ENCODE data around the gene TTLL12. TPM values are rescaled to one million over a fixed set of nuclear protein-coding genes. Genes with fewer than 3 reads are reported as not detected.

TTLL12 gene
- polyA plus RNA-seq, 1 donor (not counting 4 experiments of a cell fraction or from before 2014, with no cell fraction given), result 22.1 TPM

DNA sequence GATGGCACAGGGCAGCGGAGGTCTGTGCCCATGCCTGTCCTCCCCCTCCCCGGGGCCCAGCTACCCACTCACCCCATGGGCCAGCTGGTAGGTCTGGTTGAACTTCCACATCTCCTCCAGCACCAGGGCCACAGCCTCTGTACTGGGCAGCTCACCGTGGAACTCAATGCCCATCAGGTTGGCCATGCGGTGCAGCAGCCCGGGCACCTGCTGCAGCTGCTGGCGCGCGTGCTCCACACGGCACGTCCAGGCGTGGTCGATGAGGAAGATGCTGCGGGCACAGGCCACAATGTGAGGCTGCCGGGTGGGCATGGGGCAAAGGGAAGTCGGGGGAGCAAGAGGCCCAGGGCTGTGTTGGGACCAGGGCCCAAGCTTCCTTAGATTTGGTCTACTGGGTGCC, 6.3 kb downstream of the TTLL12 start:
- no peaks in the 10 kb centered on the region for H3K27me3 ChIP-seq (ENCODE audit: control insufficient read depth, extremely low read depth, insufficient read depth, low read length)
- TF ChIP-seq, protein P1, sequence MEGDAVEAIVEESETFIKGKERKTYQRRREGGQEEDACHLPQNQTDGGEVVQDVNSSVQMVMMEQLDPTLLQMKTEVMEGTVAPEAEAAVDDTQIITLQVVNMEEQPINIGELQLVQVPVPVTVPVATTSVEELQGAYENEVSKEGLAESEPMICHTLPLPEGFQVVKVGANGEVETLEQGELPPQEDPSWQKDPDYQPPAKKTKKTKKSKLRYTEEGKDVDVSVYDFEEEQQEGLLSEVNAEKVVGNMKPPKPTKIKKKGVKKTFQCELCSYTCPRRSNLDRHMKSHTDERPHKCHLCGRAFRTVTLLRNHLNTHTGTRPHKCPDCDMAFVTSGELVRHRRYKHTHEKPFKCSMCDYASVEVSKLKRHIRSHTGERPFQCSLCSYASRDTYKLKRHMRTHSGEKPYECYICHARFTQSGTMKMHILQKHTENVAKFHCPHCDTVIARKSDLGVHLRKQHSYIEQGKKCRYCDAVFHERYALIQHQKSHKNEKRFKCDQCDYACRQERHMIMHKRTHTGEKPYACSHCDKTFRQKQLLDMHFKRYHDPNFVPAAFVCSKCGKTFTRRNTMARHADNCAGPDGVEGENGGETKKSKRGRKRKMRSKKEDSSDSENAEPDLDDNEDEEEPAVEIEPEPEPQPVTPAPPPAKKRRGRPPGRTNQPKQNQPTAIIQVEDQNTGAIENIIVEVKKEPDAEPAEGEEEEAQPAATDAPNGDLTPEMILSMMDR (optimal IDR thresholded peaks at IDR 0.05 in 1 of 3, IDR thresholded peaks at IDR 0.05 in 1 of 3, conservative IDR thresholded peaks at IDR 0.05 in 1 of 3; ENCODE audit: extremely low read depth in 1 of 3, insufficient read depth in 2 of 3, low read length in 3 of 3), result no peak
- TF ChIP-seq EZH2 (IDR thresholded peaks at IDR 0.05; ENCODE audit: low read length), result no peak
- H3K36me3 ChIP-seq (ENCODE audit: control insufficient read depth in 2 of 2, extremely low read depth in 1 of 2, insufficient read depth in 2 of 2, low read length in 2 of 2), result peaks cover 25 to 33% of the 10 kb centered on the region in 2 experiments
- H3K9ac ChIP-seq (ENCODE audit: control insufficient read depth, extremely low read depth, insufficient read depth, low read length), result no peak overlapping the region
- peaks cover 3% of the 10 kb centered on the region for H3K9me1 ChIP-seq (ENCODE audit: control insufficient read depth, extremely low read depth, insufficient read depth, low read length)
- H3K27ac ChIP-seq (ENCODE audit: control insufficient read depth, insufficient read depth, low read length), result no peak overlapping the region
- no peaks in the 10 kb centered on the region for H3K9me3 ChIP-seq (ENCODE audit: control insufficient read depth, low read depth, low read length)
- FAIRE-seq (no peak), DNase-seq (ENCODE audit: low read depth, low spot score) (no peak)
- H2AFZ ChIP-seq (ENCODE audit: control insufficient read depth, low read length), result no peak overlapping the region
- dilution Hi-C loops (cut with MboI; ENCODE audit: extremely low pct_ligation_motif_present, low sequenced_read_pairs), result no loop called here
- peaks cover 23% of the 10 kb centered on the region for H3K79me2 ChIP-seq (ENCODE audit: control insufficient read depth, insufficient read depth, low read length)
- H4K20me1 ChIP-seq (ENCODE audit: control insufficient read depth, extremely low read depth, insufficient read depth, low read length), result peaks cover 11% of the 10 kb centered on the region
- no peak overlapping the region for H3K4me2 ChIP-seq (ENCODE audit: control insufficient read depth, extremely low read depth, insufficient read depth, low read depth, low read length)
- peaks cover 19% of the 10 kb centered on the region for H3K4me1 ChIP-seq (ENCODE audit: control insufficient read depth, extremely low read depth, insufficient read depth, low read length)
- H3K4me3 ChIP-seq (ENCODE audit: control insufficient read depth in 2 of 3, extremely low read depth in 1 of 3, insufficient read depth in 2 of 3, low read depth in 1 of 3, low read length in 3 of 3), result no peak overlapping the region

DNA sequence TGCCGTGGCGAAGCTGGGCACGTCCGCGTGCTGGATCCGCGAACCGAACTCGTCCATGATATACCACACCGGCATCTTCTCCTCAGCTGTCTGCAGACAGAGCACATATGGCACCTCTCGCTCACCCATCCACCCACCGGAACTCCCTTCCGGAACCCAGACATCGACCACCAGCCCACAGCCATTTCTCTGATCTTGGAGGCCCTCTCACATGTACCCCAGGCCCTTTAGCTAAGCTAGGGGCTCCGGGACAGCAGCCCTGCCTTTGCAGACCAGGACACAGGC, 7.1 kb downstream of the TTLL12 start:
- dilution Hi-C loops (cut with MboI; ENCODE audit: extremely low pct_ligation_motif_present, low sequenced_read_pairs), result no loop called here
- Histone ChIP-seq H3K79me2 (ENCODE audit: control insufficient read depth, insufficient read depth, low read length) (peaks cover 17% of the 10 kb centered on the region), H2AFZ (ENCODE audit: control insufficient read depth, low read length) (no peak overlapping the region), H3K9me1 (ENCODE audit: control insufficient read depth, extremely low read depth, insufficient read depth, low read length) (peaks cover 3% of the 10 kb centered on the region), H3K9ac (ENCODE audit: control insufficient read depth, extremely low read depth, insufficient read depth, low read length) (no peak overlapping the region), H3K27me3 (ENCODE audit: control insufficient read depth, extremely low read depth, insufficient read depth, low read length) (no peaks in the 10 kb centered on the region), H3K4me3 (ENCODE audit: control insufficient read depth in 2 of 3, extremely low read depth in 1 of 3, insufficient read depth in 2 of 3, low read depth in 1 of 3, low read length in 3 of 3) (no peak overlapping the region), H4K20me1 (ENCODE audit: control insufficient read depth, extremely low read depth, insufficient read depth, low read length) (peaks cover 11% of the 10 kb centered on the region), H3K27ac (ENCODE audit: control insufficient read depth, insufficient read depth, low read length) (no peak overlapping the region), H3K36me3 (ENCODE audit: control insufficient read depth in 2 of 2, extremely low read depth in 1 of 2, insufficient read depth in 2 of 2, low read length in 2 of 2) (peaks cover 25 to 33% of the 10 kb centered on the region in 2 experiments), H3K4me1 (ENCODE audit: control insufficient read depth, extremely low read depth, insufficient read depth, low read length) (peaks cover 19% of the 10 kb centered on the region), H3K9me3 (ENCODE audit: control insufficient read depth, low read depth, low read length) (no peaks in the 10 kb centered on the region), H3K4me2 (ENCODE audit: control insufficient read depth, extremely low read depth, insufficient read depth, low read depth, low read length) (no peak overlapping the region)
- FAIRE-seq, result no peak
- TF ChIP-seq, protein P1 (optimal IDR thresholded peaks at IDR 0.05 in 1 of 3, IDR thresholded peaks at IDR 0.05 in 1 of 3, conservative IDR thresholded peaks at IDR 0.05 in 1 of 3; ENCODE audit: extremely low read depth in 1 of 3, insufficient read depth in 2 of 3, low read length in 3 of 3), result no peak
- TF ChIP-seq EZH2 (IDR thresholded peaks at IDR 0.05; ENCODE audit: low read length), result no peak
- no peak for DNase-seq (ENCODE audit: low read depth, low spot score)

Measured in keratinocyte (primary cell).